ENCODE measurements around the gene MDFIC. TPM values are rescaled to one million over a fixed set of nuclear protein-coding genes. Genes with fewer than 3 reads are reported as not detected.
A peak's percentile ranks its signal among the peaks of the same experiment; 100 is the strongest.

MDFIC gene
- total and polyA plus RNA-seq, 2 experiments from 2014 or later, result 3.0 to 5.2 TPM

GRCh38 chr7:114979803-114980507 is 58.1 kb downstream of the MDFIC start:
- no peak for DNase-seq (ENCODE audit: low spot score)
- Histone ChIP-seq H3K4me1 (ENCODE audit: insufficient read depth) (peaks cover 15% of the 10 kb centered on the region), H3K4me2 (no peak overlapping the region), H3K79me2 (replicated peaks; ENCODE audit: insufficient read depth) (no peaks in the 10 kb centered on the region), H4K20me1 (replicated peaks; ENCODE audit: insufficient read depth) (no peaks in the 10 kb centered on the region), H3F3A (replicated peaks; ENCODE audit: low read depth) (no peaks in the 10 kb centered on the region), H3K36me3 (ENCODE audit: insufficient read depth) (no peaks in the 10 kb centered on the region), H3K4me3 (no peak overlapping the region), H2AFZ (no peak overlapping the region), H3K27me3 (ENCODE audit: insufficient read depth) (no peaks in the 10 kb centered on the region), H3K27ac (ENCODE audit: low read depth) (0 out of 2 replicates have a peak overlapping the region, but pooled peaks have one; percentile 11), H3K9me2 (ENCODE audit: insufficient read depth) (no peaks in the 10 kb centered on the region)
- no peaks in the 10 kb centered on the region for H3K27me3 Mint-ChIP-seq (ENCODE audit: insufficient read depth, low read depth, poor library complexity)
- no peaks in the 10 kb centered on the region for H3K9me3 Mint-ChIP-seq
- peak overlapping the region; percentile 45 for H3K27ac Mint-ChIP-seq
- H3K4me3 Mint-ChIP-seq, result no peak overlapping the region
- H3K4me1 Mint-ChIP-seq, result peaks cover 29% of the 10 kb centered on the region
- ATAC-seq, result no peak
- TF ChIP-seq JUNB (IDR thresholded peaks at IDR 0.05; ENCODE audit: unreplicated experiment) (no peak), EZH2phosphoT487 (IDR thresholded peaks at IDR 0.05; ENCODE audit: unreplicated experiment) (no peak), POLR2AphosphoS5 (IDR thresholded peaks at IDR 0.05; ENCODE audit: low read depth) (no peak), ZNF462 (CRISPR knock-in tag; IDR thresholded peaks at IDR 0.05) (no peak), CREB1 (CRISPR knock-in tag; IDR thresholded peaks at IDR 0.05; ENCODE audit: low read depth) (no peak), STAT1 (IDR thresholded peaks at IDR 0.05; ENCODE audit: unreplicated experiment) (no peak), ETS1 (IDR thresholded peaks at IDR 0.05) (no peak), EZH2 (IDR thresholded peaks at IDR 0.05; ENCODE audit: low read depth, unreplicated experiment) (no peak), CTCF (conservative IDR thresholded peaks at IDR 0.05; ENCODE audit: low read depth in 2 of 2) (no peak), NANOG (IDR thresholded peaks at IDR 0.05; ENCODE audit: borderline replicate concordance) (no peak)
- no peaks in the 10 kb centered on the region for H3K36me3 Mint-ChIP-seq (ENCODE audit: low read depth)
